HG02938 (cell line): Measurements from ENCODE around the gene NDST4.

Experiments
- ATAC-seq: cut with Tn5 transposase; IDR thresholded peaks from one replicate; pipeline ENCODE4 v1.9.1; 2021; ENCODE audit warnings: mild to moderate bottlenecking, moderate library complexity; ENCODE audit not compliant: unreplicated experiment

The NDST4 gene

GRCh38 chr4:115113506-115114106, at the start of gene NDST4:
TSS of gene NDST4 (minus strand) at chr4:115113620. CDS start at chr4:115077036, 36,584 bp downstream.
- ATAC-seq = no peak

DNA sequence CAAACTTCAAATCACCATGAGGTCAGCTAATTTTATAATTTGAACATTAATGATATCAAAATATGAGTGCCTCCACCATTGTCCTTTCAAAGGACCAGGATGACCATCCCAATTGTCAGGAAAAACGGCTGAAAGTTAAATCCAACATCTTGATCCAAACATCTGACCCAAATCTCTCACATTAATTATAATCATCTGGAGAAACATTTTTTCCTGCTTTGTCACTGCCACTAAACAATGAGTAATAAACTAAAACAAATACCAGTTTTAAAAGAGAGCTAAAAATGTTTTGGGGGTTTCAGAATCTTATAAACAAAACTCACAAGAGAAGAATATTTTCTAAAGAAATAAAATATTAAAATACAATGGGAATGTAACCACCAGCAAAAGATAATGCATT, 45.7 kb upstream of the NDST4 start:
- no peak for ATAC-seq

DNA sequence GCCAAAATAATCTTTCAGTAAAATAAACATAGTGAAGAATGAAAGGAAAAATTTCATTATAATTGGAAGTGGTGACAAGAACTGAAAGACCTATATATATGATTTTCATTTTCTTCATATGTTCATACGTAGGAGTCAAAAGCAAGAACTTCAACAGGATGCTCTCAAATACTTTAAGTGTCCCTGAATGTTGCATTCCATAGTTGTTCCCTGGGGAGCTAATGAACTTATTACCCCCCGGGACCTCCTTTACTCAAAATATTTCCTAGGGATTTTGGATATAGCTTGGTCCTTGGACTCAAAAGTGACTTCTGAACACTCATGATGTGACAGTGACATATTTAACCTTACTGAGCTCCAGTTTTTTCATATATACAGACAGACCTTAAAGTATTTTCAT, 44.9 kb upstream of the NDST4 start:
- no peak for ATAC-seq

GRCh38 chr4:115154826-115155225, 41.4 kb upstream of the NDST4 start:
- no peak for ATAC-seq

GRCh38 chr4:115152965-115153364, 39.5 kb upstream of the NDST4 start:
- no peak for ATAC-seq

DNA sequence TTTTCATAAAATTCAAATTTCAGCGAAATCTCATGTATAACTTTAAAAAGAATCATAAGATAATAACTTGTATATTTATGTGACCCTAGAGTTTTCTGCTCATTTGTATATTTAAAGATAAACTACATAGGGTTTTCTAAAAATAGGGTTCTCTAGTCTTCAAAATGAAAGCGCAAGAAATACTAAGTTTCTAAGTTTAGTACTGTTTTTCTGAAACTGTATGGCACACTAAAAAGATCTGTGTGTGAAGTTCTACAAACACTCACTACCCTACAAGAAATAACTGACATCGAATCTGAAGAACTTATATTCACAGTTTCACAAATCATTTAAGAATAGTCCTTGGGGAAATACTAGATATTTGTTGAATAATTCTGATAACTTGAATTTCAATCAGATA, 38.7 kb upstream of the NDST4 start:
- peak; percentile 86 for ATAC-seq

DNA sequence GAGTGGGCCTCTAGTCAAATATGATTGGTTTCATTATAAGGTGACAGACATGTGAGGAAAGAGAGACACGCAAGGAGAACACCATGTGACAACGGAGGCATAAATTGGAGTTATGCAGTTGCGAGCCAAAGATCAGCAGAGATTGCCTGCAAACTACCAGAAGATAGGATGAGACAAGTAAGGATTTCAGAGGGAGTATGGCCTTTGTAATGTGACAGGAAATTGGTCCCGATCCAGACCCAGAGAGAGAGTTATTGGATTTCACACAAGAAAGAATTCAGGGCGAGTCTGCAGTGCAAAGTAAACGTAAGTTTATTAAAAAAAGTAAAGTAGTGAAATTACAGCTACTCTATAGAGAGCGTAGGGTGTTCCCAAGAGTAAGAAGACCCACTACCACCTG, 35.7 kb upstream of the NDST4 start:
- ATAC-seq = no peak

DNA sequence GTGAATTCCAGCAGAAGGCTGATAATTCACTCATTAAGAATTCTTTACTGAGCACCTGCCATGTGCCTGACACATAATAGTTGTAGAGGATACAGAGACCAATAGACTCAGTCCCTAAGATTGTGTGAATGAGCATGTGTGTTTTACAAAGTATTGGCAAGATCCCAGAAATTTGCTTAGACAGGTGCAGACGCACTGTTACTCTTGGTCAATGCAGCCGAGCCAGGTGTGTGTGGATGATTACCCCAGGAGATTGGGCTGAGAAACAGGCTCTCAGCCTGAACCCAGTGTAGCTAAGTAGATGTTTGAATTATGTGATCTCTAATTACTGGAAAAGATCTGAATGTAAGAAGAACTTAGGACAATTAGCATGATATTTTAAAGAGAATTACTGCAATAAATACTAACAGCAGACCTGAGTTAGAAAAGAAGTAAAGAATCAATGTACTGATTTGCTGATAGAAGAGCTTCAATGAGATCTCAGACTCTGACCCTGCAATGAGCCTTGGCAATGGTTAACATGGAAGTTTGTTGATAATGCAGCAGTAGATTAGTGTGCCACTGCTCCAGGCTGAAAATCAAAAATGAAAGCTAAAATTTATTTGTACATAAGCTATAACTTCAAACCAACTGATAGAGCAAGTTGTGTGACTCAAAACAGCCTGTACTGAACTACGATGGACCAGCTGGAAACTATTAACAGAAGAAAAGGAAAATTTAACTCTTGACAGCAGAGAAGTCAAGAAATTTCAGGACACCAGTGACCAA, 32.2 kb upstream of the NDST4 start:
- no peak for ATAC-seq

DNA sequence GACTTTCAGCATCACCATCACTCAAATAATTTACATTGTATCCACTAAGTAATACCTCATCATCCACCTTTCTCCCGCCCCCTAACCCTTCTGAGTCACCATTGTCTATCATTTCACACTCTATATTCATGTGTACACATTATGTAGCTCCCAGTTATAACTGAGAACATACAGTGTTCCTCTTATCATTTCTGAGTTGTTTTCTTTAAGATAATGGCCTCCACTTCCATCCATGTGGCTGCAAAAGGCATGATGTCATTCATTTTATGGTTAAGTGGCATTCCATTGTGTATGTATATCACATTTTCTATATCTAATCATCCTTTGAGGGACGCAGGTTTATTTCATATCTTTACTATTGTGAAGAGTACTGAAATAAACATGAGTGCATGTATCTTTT, 14.6 kb upstream of the NDST4 start:
- ATAC-seq = no peak

DNA sequence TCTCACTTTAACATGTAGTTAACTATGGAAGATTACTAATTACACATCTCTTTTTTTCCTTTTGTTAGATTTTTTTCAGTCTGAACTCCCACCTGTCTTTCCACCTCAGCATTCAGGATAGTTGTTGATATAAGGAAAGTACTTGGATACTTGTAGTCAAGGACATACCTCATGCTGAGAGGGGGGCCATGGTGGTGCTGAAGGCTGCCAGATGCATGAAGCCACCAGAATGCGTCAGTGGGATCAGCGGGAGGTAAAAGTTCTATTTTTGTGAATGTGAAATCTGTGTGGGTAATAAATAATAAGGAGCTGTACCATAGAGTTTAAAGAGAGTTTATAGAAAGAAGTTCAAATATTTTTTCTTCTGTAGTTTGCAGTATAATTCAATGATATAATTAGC, 13.1 kb upstream of the NDST4 start:
- no peak for ATAC-seq

GRCh38 chr4:115121351-115122043, 8.1 kb upstream of the NDST4 start:
- no peak for ATAC-seq

DNA sequence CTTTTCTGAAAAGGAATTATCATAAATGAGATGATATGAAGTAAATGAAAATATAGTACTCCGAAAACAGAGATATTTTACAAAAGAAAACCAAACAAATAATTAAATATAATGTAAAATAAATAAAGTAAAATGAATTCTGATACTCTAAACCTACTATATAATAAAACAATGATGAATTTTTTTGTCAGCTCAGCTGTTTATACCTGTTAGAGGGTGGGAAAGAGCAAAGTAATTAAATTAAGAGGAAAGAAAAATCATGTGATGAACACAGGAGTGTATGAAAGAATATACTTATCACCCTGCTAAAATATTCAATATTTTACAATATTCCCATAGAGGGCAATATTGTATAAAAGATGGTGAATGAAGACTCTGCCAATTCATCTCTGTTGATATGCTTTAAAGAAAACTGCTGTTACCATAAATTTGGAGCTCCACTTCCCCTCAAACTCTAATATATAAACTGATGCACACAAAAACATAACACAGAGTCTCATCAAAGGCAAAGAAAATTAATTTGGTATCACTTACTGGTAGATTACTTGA, 6.5 kb upstream of the NDST4 start:
- no peak for ATAC-seq

DNA sequence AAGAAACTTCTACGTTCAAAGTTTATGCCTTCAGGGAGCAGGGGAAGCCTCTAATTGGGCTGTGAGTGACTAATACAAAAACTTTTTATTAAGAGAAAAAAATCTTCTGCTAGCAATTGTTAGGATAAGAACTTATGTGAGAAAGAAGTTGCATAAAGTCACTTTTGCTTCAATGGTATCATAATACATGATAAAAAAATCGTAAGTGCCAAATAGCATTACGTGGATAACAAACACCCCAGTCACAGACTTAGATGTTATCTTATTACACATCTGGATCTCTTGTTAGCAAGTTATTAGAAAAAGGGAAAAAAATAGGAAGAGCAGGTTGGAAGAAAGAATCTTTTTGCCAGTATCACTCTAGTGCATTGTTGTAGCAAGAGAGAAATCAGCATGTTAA, 4.2 kb upstream of the NDST4 start:
- no peak for ATAC-seq

- no peak for ATAC-seq
Measured at GRCh38 chr4:115110191-115111181, 2.9 kb downstream of the NDST4 start.

DNA sequence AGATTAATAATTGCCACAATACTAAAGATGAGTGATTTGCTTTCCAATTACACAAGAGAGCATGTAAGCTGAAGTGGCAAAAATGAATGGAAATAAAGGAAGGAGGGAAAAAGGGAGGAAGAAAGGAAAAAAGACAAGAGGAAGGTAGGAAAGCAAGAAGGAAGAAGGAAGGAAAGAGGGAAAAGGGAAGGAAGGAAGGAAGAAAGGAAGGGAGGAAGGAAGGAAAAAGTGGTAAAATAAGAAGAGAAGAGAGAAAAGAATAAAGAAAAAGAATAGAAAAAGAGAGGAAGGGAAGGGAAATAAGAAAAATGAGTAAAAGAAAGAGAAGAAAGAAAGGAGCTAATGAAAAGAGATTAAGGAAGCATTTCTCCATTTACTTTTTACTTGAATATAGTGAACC, 4.6 kb downstream of the NDST4 start:
- ATAC-seq = no peak

DNA sequence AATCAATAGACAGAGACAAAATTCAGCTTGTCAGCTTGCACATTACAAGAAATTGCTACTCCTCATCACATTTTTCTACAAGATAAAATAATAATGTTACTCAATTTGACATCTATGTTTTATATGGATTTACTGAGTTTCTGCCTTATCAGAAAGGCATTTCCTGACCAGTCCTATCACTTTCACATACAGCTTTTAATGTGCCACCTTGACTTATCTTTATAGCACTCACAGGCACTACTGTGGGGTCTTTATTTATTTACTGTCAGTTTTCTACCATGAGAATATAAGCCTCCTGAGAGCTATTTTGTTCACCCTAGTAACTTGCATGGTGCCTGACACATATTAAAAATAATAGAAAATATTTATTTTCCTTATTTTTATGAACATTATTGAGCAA, 6.0 kb downstream of the NDST4 start:
- no peak for ATAC-seq

DNA sequence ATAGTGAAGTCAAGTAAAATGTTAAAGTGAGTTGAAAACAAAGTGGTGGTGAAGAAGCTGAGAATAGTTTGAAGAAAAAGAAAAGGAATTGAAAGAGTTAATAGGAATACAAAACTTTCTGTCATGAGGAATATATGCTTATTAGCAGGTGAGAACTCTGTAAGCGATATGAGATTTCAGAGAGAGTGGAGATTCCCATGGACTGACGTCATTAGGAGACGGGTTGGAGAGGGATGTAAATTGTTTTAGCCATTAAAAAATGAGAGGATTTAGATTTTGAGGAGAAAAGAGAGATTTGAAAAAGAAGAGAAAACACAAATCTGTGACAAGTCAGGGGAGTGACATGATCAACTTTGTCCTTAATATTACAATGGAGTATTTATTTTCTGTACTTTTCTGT, 11.7 kb downstream of the NDST4 start:
- no peak for ATAC-seq

DNA sequence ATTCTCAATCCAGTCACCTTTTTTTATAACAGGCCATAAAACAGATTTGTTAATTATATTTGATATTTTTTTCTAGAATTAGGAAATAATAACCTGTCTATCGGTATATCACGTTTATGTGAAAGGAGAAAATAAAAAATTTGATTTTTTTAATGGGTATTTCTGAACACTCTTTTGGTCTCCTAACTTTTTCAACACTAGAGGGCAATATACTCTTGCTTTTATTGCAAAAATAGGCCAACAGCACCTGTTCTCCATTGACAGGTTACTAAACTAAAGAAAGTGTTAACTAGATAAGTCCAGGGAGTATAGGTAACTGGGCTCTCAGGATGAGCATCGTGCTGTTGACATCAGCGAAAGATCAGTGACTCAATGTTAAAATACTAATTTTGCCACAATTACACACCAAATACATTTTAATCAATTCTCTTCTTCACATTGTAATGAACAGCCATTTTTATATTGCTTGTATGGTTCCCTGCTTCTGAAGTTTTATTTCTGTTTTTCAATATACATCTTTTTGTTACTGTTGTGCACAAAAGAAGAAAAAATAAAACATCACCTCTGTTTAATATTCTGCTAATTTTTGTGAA, 22.8 kb downstream of the NDST4 start:
- peak; percentile 82 for ATAC-seq

DNA sequence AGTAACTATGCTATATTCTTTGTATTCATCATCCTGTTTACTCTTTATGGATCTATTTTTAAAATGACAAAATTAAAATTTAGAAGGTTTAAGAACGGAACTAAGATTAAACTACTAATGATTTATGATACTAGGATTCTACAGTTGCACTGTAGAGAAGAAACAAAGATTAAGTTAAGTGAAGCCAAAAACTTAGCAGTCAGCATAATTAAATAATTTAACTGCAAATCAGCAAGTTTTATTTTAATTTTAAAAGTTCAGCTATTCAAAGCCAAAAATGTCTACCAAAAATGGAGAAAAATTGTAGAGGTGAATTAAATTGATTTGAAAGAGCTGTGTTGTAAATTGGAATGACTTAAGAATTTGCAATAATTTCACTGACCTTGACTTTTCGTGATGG, 30.8 kb downstream of the NDST4 start:
- ATAC-seq = no peak

- no peak for ATAC-seq
Measured at GRCh38 chr4:115076691-115077090, 36.7 kb downstream of the NDST4 start.
